Bronchial epithelial cell (primary cell): Measurements from ENCODE around the gene DNAH7. TPM values are rescaled to one million over a fixed set of nuclear protein-coding genes. Genes with fewer than 3 reads are reported as not detected.

Source experiments
- DNase-seq: peaks from one replicate; pipeline ENCODE4 v3.0.0-alpha.2; 2010; ENCODE audit warnings: low read depth
- FAIRE-seq: peaks from 2 replicates; lab custom pipeline; 2011; peaks lifted over from hg19 to GRCh38; lab: Jason Lieb, UNC
- H3K27me3 ChIP-seq: 2 replicates; pipeline ENCODE4 v1.5.1; 2011; ENCODE audit warnings: low read length; ENCODE audit not compliant: control insufficient read depth, insufficient read depth
- H3K36me3 ChIP-seq: 2 replicates; pipeline ENCODE4 v1.5.1; 2011; ENCODE audit warnings: low read length; ENCODE audit not compliant: control insufficient read depth, insufficient read depth
- H3K4me3 ChIP-seq: 2 replicates; pipeline ENCODE4 v1.5.1; 2011; ENCODE audit warnings: mild to moderate bottlenecking, low read depth, low read length, control low read depth
- total RNA-seq: library from RNA; depleted of rRNA; stranded (reverse); fragments of >200 nt; gene quantifications from 2 replicates; pipeline ENCODE4 v1.2.1, GENCODE V29; 2014
- TF ChIP-seq, protein P1 (sequence below): IDR thresholded peaks from 2 replicates; pipeline ENCODE4 v1.5.1; 2011; ENCODE audit warnings: mild to moderate bottlenecking, moderate library complexity, low read length, control low read depth, inconsistent platforms; ENCODE audit not compliant: insufficient read depth, severe bottlenecking

The DNAH7 gene
- total RNA-seq, 1 donor from 2014 or later: 0.26 TPM

DNA sequence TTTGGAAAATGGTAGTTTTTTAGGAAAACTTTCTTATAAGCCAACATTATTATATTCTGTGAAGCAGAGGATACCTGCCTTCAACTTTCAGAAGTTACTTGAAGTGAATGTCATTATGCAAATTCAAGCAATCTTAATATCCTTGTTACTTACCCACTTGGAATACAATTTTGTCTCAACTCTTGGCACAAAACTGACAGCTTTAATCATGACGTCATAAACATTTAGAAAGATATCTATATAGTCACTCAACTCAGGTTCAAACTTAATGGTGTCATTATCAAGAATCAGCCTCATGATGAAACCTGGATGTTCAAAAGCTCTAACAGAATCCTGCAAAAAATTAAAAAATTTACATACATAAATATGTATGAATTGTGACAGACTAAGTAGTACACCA is 68.1 kb downstream of the DNAH7 start:
- Histone ChIP-seq H3K4me3 (no peak overlapping the region), H3K36me3 (no peaks in the 10 kb centered on the region), H3K27me3 (no peaks in the 10 kb centered on the region)
- TF ChIP-seq, protein P1, sequence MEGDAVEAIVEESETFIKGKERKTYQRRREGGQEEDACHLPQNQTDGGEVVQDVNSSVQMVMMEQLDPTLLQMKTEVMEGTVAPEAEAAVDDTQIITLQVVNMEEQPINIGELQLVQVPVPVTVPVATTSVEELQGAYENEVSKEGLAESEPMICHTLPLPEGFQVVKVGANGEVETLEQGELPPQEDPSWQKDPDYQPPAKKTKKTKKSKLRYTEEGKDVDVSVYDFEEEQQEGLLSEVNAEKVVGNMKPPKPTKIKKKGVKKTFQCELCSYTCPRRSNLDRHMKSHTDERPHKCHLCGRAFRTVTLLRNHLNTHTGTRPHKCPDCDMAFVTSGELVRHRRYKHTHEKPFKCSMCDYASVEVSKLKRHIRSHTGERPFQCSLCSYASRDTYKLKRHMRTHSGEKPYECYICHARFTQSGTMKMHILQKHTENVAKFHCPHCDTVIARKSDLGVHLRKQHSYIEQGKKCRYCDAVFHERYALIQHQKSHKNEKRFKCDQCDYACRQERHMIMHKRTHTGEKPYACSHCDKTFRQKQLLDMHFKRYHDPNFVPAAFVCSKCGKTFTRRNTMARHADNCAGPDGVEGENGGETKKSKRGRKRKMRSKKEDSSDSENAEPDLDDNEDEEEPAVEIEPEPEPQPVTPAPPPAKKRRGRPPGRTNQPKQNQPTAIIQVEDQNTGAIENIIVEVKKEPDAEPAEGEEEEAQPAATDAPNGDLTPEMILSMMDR: no peak
- DNase-seq (no peak), FAIRE-seq (no peak)

DNA sequence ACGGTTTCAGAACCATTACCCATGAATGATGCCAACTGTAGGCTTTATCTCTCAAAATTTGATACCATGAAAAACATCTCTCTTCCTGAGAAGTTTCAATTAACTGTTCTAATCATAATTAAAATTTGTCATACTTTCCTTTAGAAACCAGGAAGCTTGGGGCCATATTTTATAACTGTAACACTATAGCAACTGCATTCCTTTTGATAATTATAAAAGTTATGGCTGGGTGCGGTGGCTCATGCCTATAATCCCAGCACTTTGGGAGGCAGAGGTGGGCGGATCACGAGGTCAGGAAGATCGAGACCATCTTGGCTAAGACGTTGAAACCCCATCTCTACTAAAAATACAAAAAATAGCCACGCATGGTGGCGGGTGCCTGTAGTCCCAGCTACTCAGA is 70.6 kb downstream of the DNAH7 start:
- H3K4me3 ChIP-seq: no peak overlapping the region
- TF ChIP-seq, protein P1: no peak
- H3K36me3 ChIP-seq: no peaks in the 10 kb centered on the region
- no peak for FAIRE-seq
- H3K27me3 ChIP-seq: no peaks in the 10 kb centered on the region
- no peak for DNase-seq

DNA sequence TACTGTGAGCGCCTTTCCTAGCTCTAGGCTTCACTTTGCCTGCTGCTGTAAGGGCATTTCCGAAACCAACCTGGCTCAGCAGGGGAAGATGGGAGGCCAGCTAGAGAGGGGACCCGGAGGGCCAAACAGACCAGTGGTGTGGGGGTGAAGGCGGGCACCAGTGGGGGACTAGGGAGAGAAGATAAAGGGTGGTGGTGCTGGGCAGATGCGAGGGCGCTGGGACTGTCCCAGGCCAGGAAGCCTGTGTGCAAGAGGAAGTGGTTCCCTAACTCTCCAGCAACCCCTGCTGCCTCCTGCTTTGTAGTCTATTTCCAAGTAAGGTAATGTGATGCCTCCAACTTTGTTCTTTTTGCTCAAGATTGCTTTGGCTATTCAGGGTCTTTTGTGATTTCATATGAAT is 73.1 kb downstream of the DNAH7 start:
- no peak overlapping the region for H3K4me3 ChIP-seq
- DNase-seq (no peak), FAIRE-seq (no peak)
- H3K36me3 ChIP-seq: no peaks in the 10 kb centered on the region
- no peaks in the 10 kb centered on the region for H3K27me3 ChIP-seq
- TF ChIP-seq, protein P1: no peak

DNA sequence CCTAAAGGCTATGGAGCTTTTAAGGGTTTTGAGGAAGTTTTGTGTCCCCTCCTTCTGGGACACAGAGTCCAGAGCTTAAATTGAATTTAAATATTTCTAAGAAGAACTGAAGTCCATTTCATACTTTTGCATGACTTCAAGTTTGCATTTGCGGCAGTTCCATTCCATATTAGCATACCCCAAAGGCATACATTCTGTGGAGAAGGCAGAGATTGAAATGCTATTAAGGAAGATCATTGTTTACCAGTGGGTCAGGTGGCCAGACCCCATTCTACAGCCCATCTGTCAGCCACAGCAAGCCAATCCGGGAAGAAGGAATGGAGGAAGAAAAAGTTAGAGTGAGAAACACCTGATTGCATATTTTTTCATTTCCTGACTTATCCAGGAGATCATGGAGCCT is 75.0 kb downstream of the DNAH7 start:
- Histone ChIP-seq H3K4me3 (no peak overlapping the region), H3K27me3 (no peaks in the 10 kb centered on the region), H3K36me3 (no peaks in the 10 kb centered on the region)
- FAIRE-seq (no peak), DNase-seq (no peak)
- TF ChIP-seq, protein P1: no peak

DNA sequence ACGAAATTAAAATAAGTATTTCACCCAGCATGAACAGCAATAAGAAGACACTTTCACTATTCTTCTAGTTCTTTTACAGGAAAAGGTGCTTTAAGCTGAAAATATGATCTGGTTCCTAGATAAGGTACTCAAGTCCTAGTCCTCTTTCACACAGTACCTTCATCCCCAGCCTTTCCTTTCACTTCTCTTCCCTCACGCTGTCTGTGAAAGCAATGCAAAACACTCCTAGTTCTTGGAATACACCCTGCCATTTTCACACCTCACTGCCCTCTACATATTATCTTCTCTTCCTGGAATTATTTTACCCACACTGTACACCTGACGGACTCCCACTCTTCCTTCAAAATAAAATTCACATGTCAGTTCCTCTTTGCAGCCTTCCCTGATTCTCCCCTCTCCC is 82.9 kb downstream of the DNAH7 start:
- TF ChIP-seq, protein P1: no peak
- H3K36me3 ChIP-seq: no peaks in the 10 kb centered on the region
- no peak for DNase-seq

More for the DNA sequence above, 82.9 kb downstream of the DNAH7 start:
- Histone ChIP-seq H3K27me3 (no peaks in the 10 kb centered on the region), H3K4me3 (no peak overlapping the region)
- FAIRE-seq: no peak
